Stomach (tissue), 9 donors: ENCODE results near the gene NCAM1. TPM values are rescaled to one million over a fixed set of nuclear protein-coding genes. Genes with fewer than 3 reads are reported as not detected.
A peak's percentile ranks its signal among the peaks of the same experiment; 100 is the strongest.

Experiments used
- DNase-seq, 2 donors: peaks; one replicate each; pipeline versions ENCODE4 v3.0.0 to v3.0.0-alpha.2; 2013 to 2019
- H3K27ac ChIP-seq, 5 donors: fragments of 200-600 bp in 4 of 5; sonication (generic) in 4 of 5; one replicate each; pipeline ENCODE4 v1.5.1; 2013 to 2019; ENCODE audit warnings: mild to moderate bottlenecking in 1 of 5, moderate library complexity in 1 of 5
- H3K27me3 ChIP-seq, 3 donors: fragments of 200-600 bp; sonication (generic); one replicate each; pipeline ENCODE4 v1.5.1; 2017 to 2019; ENCODE audit warnings: mixed run types in 1 of 3
- H3K36me3 ChIP-seq, 4 donors: fragments of 200-600 bp; sonication (generic); 1 replicate in 3 of 4; 2 replicates in 1 of 4; pipeline ENCODE4 v1.5.1; 2016 to 2019
- H3K4me1 ChIP-seq, 4 donors: fragments of 200-600 bp; sonication (generic); one replicate each; pipeline ENCODE4 v1.5.1; 2016 to 2019
- H3K4me3 ChIP-seq, 4 donors: fragments of 200-600 bp; sonication (generic) in 3 of 4; one replicate each; pipeline ENCODE4 v1.5.1; 2016 to 2019; ENCODE audit warnings: mild to moderate bottlenecking in 1 of 4
- H3K9me3 ChIP-seq, 4 donors: fragments of 200-600 bp; sonication (generic); one replicate each; pipeline ENCODE4 v1.5.1; 2016 to 2019
- CTCF ChIP-seq, 7 experiments: fragments of 450-650 bp in 4 of 7; fragments of 200-600 bp in 3 of 7; sonication (generic) in 3 of 7; IDR thresholded peaks; one replicate each; pipeline ENCODE4 v1.5.1; 2016 to 2019; ENCODE audit warnings: antibody characterized with exemption in 7 of 7, control low read depth in 2 of 7, mild to moderate bottlenecking in 1 of 7
- EP300 ChIP-seq: sonication (generic); formaldehyde crosslinking; IDR thresholded peaks from one replicate; pipeline ENCODE4 v1.6.1; 2017; ENCODE audit warnings: antibody characterized with exemption
- POLR2A ChIP-seq, 4 donors: fragments of 450-650 bp; IDR thresholded peaks; one replicate each; pipeline ENCODE4 v1.6.1; 2016; ENCODE audit warnings: antibody characterized with exemption in 4 of 4, control low read depth in 2 of 4, mild to moderate bottlenecking in 1 of 4, moderate library complexity in 1 of 4
- POLR2AphosphoS5 ChIP-seq, 3 donors: sonication (generic); formaldehyde crosslinking; IDR thresholded peaks; one replicate each; pipeline ENCODE4 v1.6.1; 2016; ENCODE audit warnings: antibody characterized with exemption in 3 of 3
- WGBS, 5 donors: extraction: QIAGEN DNeasy Blood & Tissue Kit in 3 of 5; methylation state at CpG; one replicate each; pipeline versions ENCODE4 v1.1.5 to v1.1.7; 2013 to 2018; 5-methylcytosine and 5-hydroxymethylcytosine counted together
- intact Hi-C: fragments of 100-400 bp; cut with DNase I; formaldehyde crosslinking; loops from one replicate; pipeline ENCODE4 v1.15.1; 2023; ENCODE audit warnings: low total_unique reads
- polyA plus RNA-seq, 3 donors: library from polyadenylated mRNA; stranded (reverse); fragments of 200-250 nt; gene quantifications; one replicate each; pipeline ENCODE4 v1.2.3, GENCODE V29; 2013
- total RNA-seq, 5 donors: library from RNA; depleted of rRNA; stranded (reverse); fragments of >200 nt; gene quantifications; one replicate each; pipeline versions ENCODE4 v1.1.0 to v1.2.3, GENCODE V29; 2014 to 2016
- donor health status: healthy with polysubstance abuse.
- donor health status: Bipolar disorder and iron deficiency.
- donor health status: healthy.

Gene NCAM1
- total and polyA plus RNA-seq, 8 donors: 5.7 to 84.8 (median 28.9) TPM

GRCh38 chr11:113241636-113242054, 280.4 kb downstream of the NCAM1 start:
- Histone ChIP-seq H3K27me3 (no peaks in the 10 kb centered on the region), H3K4me3 (no peak overlapping the region), H3K4me1 (peaks cover 0 to 23% (median 10%) of the 10 kb centered on the region in 4 donors), H3K36me3 (peaks cover 0 to 18% (median 0%) of the 10 kb centered on the region in 4 donors), H3K27ac (peak overlapping the region in 2 of 5 donors; percentile 68 to 76), H3K9me3 (no peaks in the 10 kb centered on the region)
- DNase-seq: no peak
- no peak for TF ChIP-seq CTCF (IDR thresholded peaks at IDR 0.05)
- no peak for TF ChIP-seq POLR2AphosphoS5 (IDR thresholded peaks at IDR 0.05)
- TF ChIP-seq EP300: no peak
- no peak for TF ChIP-seq POLR2A (IDR thresholded peaks at IDR 0.05)
- intact Hi-C loops: no loop called here
- WGBS, 5 donors: 83 to 96% (median 92%) methylated on average over 4 of the region's 4 CpGs

DNA sequence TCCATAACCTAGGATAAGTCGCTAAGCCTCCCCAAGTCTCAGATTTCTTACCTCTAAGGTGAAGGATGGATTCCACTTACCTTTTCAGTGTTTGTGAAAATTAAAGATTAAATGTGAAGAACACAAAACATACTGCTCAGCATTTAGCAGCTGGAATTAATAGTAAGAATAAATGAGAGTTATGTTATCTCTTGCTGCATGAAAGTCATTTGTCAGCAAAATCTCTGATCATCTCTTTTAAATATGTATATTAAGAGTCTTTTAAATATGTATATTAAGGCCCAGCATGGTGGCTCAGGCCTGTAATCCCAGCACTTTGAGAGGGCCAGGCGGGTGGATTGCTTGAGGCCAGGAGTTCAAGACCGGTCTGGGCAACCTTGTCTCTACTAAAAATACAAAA, 280.8 kb downstream of the NCAM1 start:
- no peaks in the 10 kb centered on the region for H3K27me3 ChIP-seq
- no peak overlapping the region for H3K4me3 ChIP-seq
- peak overlapping the region in 4 of 5 donors; percentile 39 to 76 (median 66) for H3K27ac ChIP-seq
- intact Hi-C loops: no loop called here
- TF ChIP-seq CTCF (IDR thresholded peaks at IDR 0.05): no peak
- TF ChIP-seq POLR2AphosphoS5 (IDR thresholded peaks at IDR 0.05): no peak
- no peak for TF ChIP-seq POLR2A (IDR thresholded peaks at IDR 0.05)
- no peak for TF ChIP-seq EP300
- no peaks in the 10 kb centered on the region for H3K9me3 ChIP-seq
- peaks cover 0 to 23% (median 10%) of the 10 kb centered on the region in 4 donors for H3K4me1 ChIP-seq
- whole genome bisulfite sequencing, 5 donors: 93 to 97% (median 96%) methylated on average over 3 of the region's 3 CpGs
- DNase-seq: no peak
- peaks cover 0 to 18% (median 0%) of the 10 kb centered on the region in 4 donors for H3K36me3 ChIP-seq

GRCh38 chr11:113242767-113243397, 281.7 kb downstream of the NCAM1 start:
- Histone ChIP-seq H3K4me1 (peaks cover 0 to 23% (median 10%) of the 10 kb centered on the region in 4 donors), H3K9me3 (no peaks in the 10 kb centered on the region), H3K36me3 (peaks cover 0 to 18% (median 0%) of the 10 kb centered on the region in 4 donors), H3K27ac (peak overlapping the region in 4 of 5 donors; percentile 39 to 76 (median 66)), H3K4me3 (peak overlapping the region; percentile 30 to 37 (median 32)), H3K27me3 (no peaks in the 10 kb centered on the region)
- WGBS, 5 donors: 27 to 59% (median 30%) methylated on average over 21 of the region's 21 CpGs
- peak in 1 of 2 donors; percentile 69 for DNase-seq
- no peak for TF ChIP-seq CTCF (IDR thresholded peaks at IDR 0.05)
- no peak for TF ChIP-seq POLR2A (IDR thresholded peaks at IDR 0.05)
- no peak for TF ChIP-seq POLR2AphosphoS5 (IDR thresholded peaks at IDR 0.05)
- intact Hi-C loops: no loop called here

- H3K4me3 ChIP-seq: no peak overlapping the region
- H3K9me3 ChIP-seq: no peaks in the 10 kb centered on the region
- intact Hi-C loops: no loop called here
- TF ChIP-seq EP300 (no peak), POLR2AphosphoS5 (IDR thresholded peaks at IDR 0.05) (no peak), CTCF (IDR thresholded peaks at IDR 0.05) (no peak), POLR2A (IDR thresholded peaks at IDR 0.05) (no peak)
- H3K27ac ChIP-seq: peak overlapping the region in 2 of 5 donors; percentile 68 to 76
- DNase-seq: no peak
- 83 to 94% (median 88%) methylated on average over 5 of the region's 5 CpGs for WGBS, 5 donors
- peaks cover 0 to 11% (median 0%) of the 10 kb centered on the region in 4 donors for H3K36me3 ChIP-seq
- no peaks in the 10 kb centered on the region for H3K27me3 ChIP-seq
- H3K4me1 ChIP-seq: peaks cover 0 to 23% (median 10%) of the 10 kb centered on the region in 4 donors
These were observed 282.5 kb downstream of the NCAM1 start for GRCh38 chr11:113243696-113244095.
